Esophagus squamous epithelium (tissue), 4 donors: ENCODE data around the gene PSD2.

ENCODE experiments used
- POLR2A ChIP-seq, 4 donors: fragments of 450-650 bp; IDR thresholded peaks; one replicate each; pipeline ENCODE4 v1.6.1; 2017; ENCODE audit warnings: antibody characterized with exemption in 4 of 4, mild to moderate bottlenecking in 4 of 4, moderate library complexity in 3 of 4
- TF ChIP-seq, protein P1 (sequence below), 6 experiments: fragments of 450-650 bp in 4 of 6; fragments of 200-600 bp in 2 of 6; sonication (generic) in 2 of 6; IDR thresholded peaks; one replicate each; pipeline ENCODE4 v1.5.1; 2016 to 2019; ENCODE audit warnings: antibody characterized with exemption in 6 of 6, mild to moderate bottlenecking in 4 of 6, moderate library complexity in 4 of 6

DNA sequence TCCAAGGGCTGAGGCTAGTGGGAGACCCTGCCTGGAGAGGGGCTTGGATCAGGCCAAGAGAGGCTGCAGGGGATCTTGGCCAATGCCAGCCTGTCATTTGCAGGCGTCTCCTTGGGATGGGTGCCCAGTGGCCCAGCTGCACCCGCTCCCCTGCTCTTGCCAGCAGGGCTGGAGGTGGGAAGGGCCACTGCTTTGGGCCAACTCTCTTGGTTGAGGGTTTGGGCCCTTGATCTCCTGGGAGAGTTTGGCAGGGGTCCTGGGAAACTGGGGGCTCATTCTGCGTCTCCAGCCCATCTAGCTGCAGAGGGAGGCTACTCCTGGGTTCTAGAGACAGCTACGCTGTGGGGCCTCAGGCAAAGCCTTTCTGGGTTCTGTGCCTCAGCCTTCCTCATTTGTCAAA lies 10.5 kb downstream of the PSD2 start:
- TF ChIP-seq, protein P1, sequence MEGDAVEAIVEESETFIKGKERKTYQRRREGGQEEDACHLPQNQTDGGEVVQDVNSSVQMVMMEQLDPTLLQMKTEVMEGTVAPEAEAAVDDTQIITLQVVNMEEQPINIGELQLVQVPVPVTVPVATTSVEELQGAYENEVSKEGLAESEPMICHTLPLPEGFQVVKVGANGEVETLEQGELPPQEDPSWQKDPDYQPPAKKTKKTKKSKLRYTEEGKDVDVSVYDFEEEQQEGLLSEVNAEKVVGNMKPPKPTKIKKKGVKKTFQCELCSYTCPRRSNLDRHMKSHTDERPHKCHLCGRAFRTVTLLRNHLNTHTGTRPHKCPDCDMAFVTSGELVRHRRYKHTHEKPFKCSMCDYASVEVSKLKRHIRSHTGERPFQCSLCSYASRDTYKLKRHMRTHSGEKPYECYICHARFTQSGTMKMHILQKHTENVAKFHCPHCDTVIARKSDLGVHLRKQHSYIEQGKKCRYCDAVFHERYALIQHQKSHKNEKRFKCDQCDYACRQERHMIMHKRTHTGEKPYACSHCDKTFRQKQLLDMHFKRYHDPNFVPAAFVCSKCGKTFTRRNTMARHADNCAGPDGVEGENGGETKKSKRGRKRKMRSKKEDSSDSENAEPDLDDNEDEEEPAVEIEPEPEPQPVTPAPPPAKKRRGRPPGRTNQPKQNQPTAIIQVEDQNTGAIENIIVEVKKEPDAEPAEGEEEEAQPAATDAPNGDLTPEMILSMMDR (IDR thresholded peaks at IDR 0.05) = no peak
- TF ChIP-seq POLR2A (IDR thresholded peaks at IDR 0.05) = no peak
